Muscle of leg (tissue), 16 donors: ENCODE measurements around the gene FAM181A. TPM values are rescaled to one million over a fixed set of nuclear protein-coding genes. Genes with fewer than 3 reads are reported as not detected.

Source experiments
- DNase-seq: peaks from one replicate; pipeline ENCODE4 v3.0.0; 2013
- H3K27ac ChIP-seq: one replicate; pipeline ENCODE4 v1.5.1; 2013; ENCODE audit warnings: mild to moderate bottlenecking, low read length, control low read depth
- H3K27me3 ChIP-seq: one replicate; pipeline ENCODE4 v1.6.1; 2013; ENCODE audit warnings: low read length; ENCODE audit not compliant: control insufficient read depth, insufficient read depth
- H3K36me3 ChIP-seq: one replicate; pipeline ENCODE4 v1.6.1; 2013; ENCODE audit warnings: low read length; ENCODE audit not compliant: control insufficient read depth, insufficient read depth
- H3K4me1 ChIP-seq: one replicate; pipeline ENCODE4 v1.6.1; 2013; ENCODE audit warnings: low read length; ENCODE audit not compliant: control insufficient read depth, insufficient read depth
- H3K4me3 ChIP-seq: one replicate; pipeline ENCODE4 v1.5.1; 2013; ENCODE audit warnings: low read length, control low read depth
- H3K9me3 ChIP-seq: replicated peaks from 2 replicates; pipeline ENCODE4 v1.6.1; 2013; ENCODE audit warnings: low read depth, low read length; ENCODE audit not compliant: control insufficient read depth
- WGBS: methylation state at CpG from one replicate; pipeline ENCODE4 v1.1.5; 2013; ENCODE audit warnings: missing lambda C conversion rate; ENCODE audit not compliant: insufficient coverage; 5-methylcytosine and 5-hydroxymethylcytosine counted together
- long read RNA-seq, 11 donors: transcript quantifications; one replicate each; lab custom pipeline, GENCODE V29; 2026
- polyA plus RNA-seq, 8 donors: library from polyadenylated mRNA; unstranded; fragments of 120-200 nt; gene quantifications; one replicate each; pipeline versions ENCODE4 v1.2.1 to v1.2.3, GENCODE V29; 2013; ENCODE audit warnings: inconsistent platforms in 1 of 8, low replicate concordance in 1 of 8; ENCODE audit not compliant: insufficient read length in 8 of 8, insufficient read depth in 1 of 8
- total RNA-seq: library from RNA; stranded (reverse); fragments of 120-200 nt; gene quantifications from one replicate; pipeline ENCODE4 v1.2.4, GENCODE V29; 2013

The FAM181A gene
- total RNA-seq (not detected), polyA plus RNA-seq (under 1 TPM in 2 of 8 donors, not detected in 6; 0.10 to 0.15 TPM)
- long read RNA-seq, donor 1 = 0 reads
- long read RNA-seq, donor 2 = 0 reads
- long read RNA-seq, donor 3 = 0 reads
- long read RNA-seq, donor 4 = 0 reads
- long read RNA-seq, donor 5 = 0 reads
- long read RNA-seq, donor 6 = 0 reads
- long read RNA-seq, donor 7 = 0 reads
- long read RNA-seq, donor 8 = 0 reads
- long read RNA-seq, donor 9 = 0 reads
- long read RNA-seq, donor 10 = 0 reads
- long read RNA-seq, donor 11 = 0 reads

DNA sequence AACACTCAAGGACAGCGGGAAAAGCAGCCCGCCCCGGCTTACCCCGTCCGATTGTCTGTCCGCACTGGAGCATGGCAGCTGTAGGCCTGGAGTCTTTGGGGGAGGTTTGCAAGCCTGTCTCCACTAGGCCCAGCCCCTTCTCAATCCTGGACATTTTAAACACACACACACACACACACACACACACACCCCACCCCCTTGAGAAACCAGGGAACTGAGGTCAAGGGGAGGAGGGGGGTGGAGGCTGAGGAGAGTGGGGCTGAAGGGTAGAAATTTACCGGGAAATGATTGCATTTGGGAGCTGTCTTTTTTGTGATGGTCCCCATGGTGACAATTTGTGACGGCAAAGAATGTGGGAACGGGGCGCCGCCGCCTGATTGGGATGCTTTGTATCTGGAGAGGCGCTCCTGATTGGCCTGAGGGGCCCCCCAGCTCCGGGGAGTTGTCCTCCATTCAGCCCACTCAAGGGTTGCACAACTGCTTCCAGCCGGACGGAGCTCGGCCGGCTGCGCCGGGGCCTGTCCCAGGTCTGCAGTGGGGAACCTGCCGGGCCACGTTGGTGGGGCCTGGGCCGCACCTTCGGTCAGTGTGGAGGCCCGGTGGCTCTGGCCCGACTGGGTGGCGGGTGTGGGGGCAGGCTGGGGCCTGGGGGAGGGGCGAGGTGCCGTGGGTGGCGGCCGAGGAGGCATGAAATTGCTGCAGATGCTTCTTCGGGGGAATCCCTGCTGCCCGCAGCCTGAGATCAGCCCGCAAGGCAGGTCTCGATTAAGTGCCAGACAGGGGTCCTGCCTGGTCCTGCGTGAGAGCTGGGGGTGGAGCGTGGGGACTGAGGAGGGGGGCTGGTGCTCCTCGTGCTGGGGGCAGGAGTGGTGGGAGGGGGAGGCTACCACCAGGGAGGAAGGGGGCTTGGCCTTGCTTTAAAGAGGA lies at the start of gene FAM181A:
Gene FAM181A, plus strand, starts transcription at position 472 of the 927 bp plus-strand sequence. CDS start 942 bp downstream, outside the sequence.
- no peaks in the 10 kb centered on the region for H3K9me3 ChIP-seq
- peaks cover 9% of the 10 kb centered on the region for H3K36me3 ChIP-seq
- H3K27ac ChIP-seq = no peak within 1 kb of the TSS
- no peak within 1 kb of the TSS for H3K4me3 ChIP-seq
- H3K4me1 ChIP-seq = peaks cover 30% of the 10 kb centered on the region
- no peaks in the 10 kb centered on the region for H3K27me3 ChIP-seq
- WGBS = 33% methylated on average over 21 of the region's 38 CpGs
- DNase-seq = no peak

DNA sequence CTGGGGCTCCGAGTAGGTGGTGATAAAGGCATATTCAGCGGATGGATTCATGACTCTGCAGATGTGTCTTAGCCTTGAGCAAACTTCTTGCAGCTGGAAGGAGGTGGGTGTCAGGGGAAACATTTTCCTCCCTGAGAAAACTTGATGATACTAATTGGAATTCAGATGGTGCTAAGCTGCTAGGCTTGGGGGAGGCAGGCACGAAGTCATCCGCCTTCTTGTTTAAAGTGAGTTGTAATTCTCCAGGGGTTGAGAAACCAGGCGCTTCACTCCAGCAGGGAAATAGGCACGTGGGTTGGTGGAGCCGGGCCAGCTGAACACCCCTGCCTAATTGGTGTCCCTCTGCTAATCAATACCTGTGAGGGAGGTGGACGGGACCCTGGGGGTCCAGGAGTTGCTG lies 48.9 kb upstream of the FAM181A start:
- DNase-seq = no peak
- 13% methylated on average over 6 of the region's 8 CpGs for WGBS
- Histone ChIP-seq H3K4me1 (peaks cover 17% of the 10 kb centered on the region), H3K36me3 (no peaks in the 10 kb centered on the region), H3K27ac (no peak overlapping the region), H3K27me3 (peaks cover 8% of the 10 kb centered on the region), H3K9me3 (no peaks in the 10 kb centered on the region), H3K4me3 (no peak overlapping the region)

DNA sequence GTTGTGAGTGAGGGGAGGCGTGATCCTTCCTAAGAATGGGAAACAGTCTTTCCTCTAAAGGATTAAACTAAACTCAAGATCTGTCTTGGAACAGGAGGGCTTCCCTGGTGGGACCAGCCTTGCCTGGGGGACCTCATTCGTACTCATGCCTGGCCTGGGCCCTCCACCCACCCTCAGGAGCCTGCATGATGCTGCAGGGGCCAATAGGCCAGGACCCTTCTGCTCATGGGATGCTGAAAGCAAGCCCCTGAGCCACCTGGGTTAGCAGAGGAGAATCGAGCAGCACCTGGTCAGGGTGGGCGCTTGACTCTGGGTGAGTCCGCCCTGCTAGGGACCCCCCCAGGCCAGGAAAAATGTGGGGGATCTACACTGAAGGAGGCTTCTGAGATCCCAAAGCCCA lies 48.3 kb upstream of the FAM181A start:
- Histone ChIP-seq H3K36me3 (no peaks in the 10 kb centered on the region), H3K9me3 (no peaks in the 10 kb centered on the region), H3K27me3 (peaks cover 8% of the 10 kb centered on the region), H3K4me1 (peaks cover 17% of the 10 kb centered on the region), H3K4me3 (no peak overlapping the region), H3K27ac (no peak overlapping the region)
- DNase-seq = no peak
- 78% methylated on average over 3 of the region's 5 CpGs for WGBS

DNA sequence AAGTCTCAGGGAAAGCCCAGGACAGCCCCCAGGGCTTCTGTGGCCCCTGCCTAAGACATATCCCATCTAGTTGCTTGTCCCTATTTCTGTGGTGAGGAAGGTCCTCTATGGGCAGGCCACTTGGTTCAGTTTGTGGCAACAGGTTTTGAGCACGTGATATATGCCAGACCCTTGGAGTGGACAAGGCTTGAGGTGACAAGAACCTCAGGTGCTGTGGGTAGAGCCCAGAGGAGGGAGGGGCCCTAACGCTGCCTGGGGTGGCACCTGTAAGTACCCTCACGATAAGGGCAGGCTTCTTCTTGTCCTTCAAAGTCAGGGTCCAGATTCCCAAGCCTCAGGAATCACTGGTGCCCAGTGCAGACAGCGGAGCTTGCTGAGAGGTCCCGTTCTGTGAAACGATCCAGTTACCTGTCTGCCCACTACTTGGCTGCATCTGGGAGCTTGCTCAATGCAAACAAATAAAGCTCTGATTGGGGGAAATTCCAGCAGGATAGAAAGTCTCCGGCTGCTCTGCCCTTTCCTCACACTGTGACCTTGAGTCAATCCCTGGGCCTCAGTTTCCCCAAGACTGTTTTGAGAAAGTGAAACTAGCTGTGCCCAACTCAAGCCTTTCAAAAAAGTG lies 47.7 kb upstream of the FAM181A start:
- WGBS = 50% methylated on average over 7 of the region's 7 CpGs
- no peak for DNase-seq
- Histone ChIP-seq H3K27ac (no peak overlapping the region), H3K27me3 (peaks cover 8% of the 10 kb centered on the region), H3K9me3 (no peaks in the 10 kb centered on the region), H3K4me3 (no peak overlapping the region), H3K36me3 (no peaks in the 10 kb centered on the region), H3K4me1 (peaks cover 17% of the 10 kb centered on the region)

DNA sequence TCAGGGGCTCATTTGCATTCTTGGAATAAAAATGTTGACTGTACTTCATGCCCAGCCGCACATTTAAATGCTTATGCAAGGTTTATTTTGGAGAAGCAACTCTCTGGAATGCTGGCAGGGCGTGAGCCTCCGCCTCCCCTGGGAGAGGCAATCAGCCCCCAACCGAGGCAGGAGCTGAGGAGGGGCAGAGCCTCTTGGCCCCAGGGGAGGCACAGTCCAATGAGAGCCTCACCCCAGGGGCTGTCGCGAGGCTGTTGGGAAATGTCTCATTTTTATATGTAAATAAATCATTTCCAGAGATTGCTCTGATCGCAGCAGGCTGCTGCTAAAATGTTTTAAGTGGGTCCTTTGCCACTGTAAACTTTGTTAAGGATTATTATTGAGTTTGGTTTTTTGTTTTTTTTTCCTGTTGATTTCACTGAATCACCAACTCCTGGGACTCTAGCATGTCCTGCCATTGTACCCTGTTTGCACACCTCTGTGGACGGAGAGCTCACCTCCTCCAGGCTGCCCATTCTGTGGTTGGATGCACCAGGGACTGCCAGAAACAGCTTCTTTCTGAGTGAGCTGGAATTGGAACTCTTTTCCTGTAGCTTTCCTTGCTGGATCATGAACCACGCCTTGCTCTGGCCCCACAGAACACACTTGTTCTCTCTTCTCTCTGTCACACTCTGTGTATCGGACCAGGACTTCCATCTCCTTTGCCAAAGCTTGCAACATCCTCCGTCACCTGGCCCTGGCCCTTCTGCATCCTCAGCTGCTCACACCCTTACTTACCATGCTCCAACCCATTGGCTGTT lies 46.9 kb upstream of the FAM181A start:
- no peak overlapping the region for H3K4me3 ChIP-seq
- H3K9me3 ChIP-seq = no peaks in the 10 kb centered on the region
- H3K27me3 ChIP-seq = peaks cover 8% of the 10 kb centered on the region
- no peaks in the 10 kb centered on the region for H3K36me3 ChIP-seq
- 45% methylated on average over 7 of the region's 11 CpGs for WGBS
- no peak for DNase-seq
- H3K27ac ChIP-seq = no peak overlapping the region
- peaks cover 17% of the 10 kb centered on the region for H3K4me1 ChIP-seq

DNA sequence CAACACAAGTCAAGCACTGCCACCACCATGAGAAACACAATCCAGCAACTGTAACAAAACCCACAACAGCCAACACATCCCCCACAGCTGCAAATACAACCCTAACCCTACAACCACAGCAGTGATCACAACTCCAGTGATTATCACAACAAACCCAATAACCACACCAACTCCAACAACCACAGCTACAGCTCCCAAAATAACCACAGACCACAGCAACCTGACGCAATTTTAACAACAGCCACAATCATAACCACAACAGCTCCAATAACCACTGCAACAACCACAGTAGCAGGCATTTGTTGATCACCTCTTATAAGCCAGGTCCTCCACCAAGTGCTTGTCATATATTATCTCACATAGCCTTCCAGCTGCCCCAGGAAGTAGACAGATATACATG lies 42.2 kb upstream of the FAM181A start:
- Histone ChIP-seq H3K9me3 (no peaks in the 10 kb centered on the region), H3K4me3 (no peak overlapping the region), H3K36me3 (no peaks in the 10 kb centered on the region), H3K27me3 (peaks cover 3% of the 10 kb centered on the region), H3K27ac (no peak overlapping the region), H3K4me1 (peaks cover 9% of the 10 kb centered on the region)
- DNase-seq = no peak
- WGBS = 95% methylated on average over 1 of the region's 1 CpG

DNA sequence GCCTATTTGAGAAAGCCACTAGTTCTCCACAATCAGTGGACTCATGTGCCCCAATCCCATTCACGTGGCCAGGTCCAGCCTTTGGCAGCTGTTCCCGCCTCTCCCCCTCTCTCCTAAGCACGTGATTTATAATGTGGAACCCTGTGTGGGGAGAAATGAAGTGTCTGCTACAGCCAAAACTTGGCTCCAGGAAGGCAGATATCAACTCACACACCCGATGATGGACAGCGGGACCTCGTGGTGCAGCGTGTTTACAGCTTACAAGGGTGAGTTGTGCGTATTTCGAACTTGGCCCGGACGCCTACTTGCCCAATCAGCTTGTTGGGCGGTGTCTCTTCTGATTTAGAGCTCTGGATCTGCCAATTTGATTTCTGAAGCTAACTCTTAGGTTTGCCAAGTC lies 38.1 kb upstream of the FAM181A start:
- H3K4me1 ChIP-seq = peaks cover 17% of the 10 kb centered on the region
- 68% methylated on average over 9 of the region's 12 CpGs for WGBS
- no peak overlapping the region for H3K27ac ChIP-seq
- no peak overlapping the region for H3K4me3 ChIP-seq
- peaks cover 13% of the 10 kb centered on the region for H3K27me3 ChIP-seq
- no peaks in the 10 kb centered on the region for H3K9me3 ChIP-seq
- H3K36me3 ChIP-seq = no peaks in the 10 kb centered on the region
- DNase-seq = no peak

DNA sequence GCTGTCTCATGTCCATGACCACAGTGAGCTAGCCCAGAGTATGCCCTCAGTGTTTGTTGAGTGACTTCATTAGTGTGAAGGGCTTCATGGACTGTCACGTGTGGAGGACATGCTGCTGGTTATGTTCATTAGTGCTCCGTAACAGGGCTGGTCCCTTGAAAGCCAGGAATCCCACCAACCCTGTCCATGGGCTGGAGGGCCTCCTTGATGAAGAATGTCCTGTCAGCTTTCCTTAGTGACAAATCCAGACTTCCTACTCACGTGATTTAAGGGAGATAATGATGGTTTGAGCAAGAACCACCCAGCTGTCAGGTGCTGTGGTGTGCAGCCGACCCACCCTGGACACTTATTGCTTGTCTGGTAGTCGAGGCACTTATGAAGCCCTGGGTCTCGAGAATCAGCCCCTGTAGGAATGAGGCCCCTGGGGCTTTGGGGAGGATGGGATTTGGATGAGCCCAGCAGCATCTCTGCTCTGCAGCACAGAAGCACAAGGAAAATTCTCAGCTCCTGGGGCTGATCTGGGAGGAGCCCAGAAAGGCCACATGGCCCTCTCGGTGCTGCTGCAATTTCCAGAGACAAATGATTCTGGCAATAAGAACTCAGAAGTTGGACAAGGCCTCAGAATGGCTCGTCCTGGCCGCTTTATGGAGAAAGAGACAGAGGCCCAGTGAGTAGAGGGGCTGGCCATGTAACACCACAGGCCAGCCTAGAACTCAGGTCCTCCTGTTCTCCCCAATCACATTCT lies 37.2 kb upstream of the FAM181A start:
- Histone ChIP-seq H3K9me3 (no peaks in the 10 kb centered on the region), H3K27me3 (peaks cover 13% of the 10 kb centered on the region), H3K4me1 (peaks cover 20% of the 10 kb centered on the region), H3K4me3 (no peak overlapping the region), H3K27ac (no peak overlapping the region), H3K36me3 (no peaks in the 10 kb centered on the region)
- no peak for DNase-seq
- WGBS = 40% methylated on average over 3 of the region's 9 CpGs

DNA sequence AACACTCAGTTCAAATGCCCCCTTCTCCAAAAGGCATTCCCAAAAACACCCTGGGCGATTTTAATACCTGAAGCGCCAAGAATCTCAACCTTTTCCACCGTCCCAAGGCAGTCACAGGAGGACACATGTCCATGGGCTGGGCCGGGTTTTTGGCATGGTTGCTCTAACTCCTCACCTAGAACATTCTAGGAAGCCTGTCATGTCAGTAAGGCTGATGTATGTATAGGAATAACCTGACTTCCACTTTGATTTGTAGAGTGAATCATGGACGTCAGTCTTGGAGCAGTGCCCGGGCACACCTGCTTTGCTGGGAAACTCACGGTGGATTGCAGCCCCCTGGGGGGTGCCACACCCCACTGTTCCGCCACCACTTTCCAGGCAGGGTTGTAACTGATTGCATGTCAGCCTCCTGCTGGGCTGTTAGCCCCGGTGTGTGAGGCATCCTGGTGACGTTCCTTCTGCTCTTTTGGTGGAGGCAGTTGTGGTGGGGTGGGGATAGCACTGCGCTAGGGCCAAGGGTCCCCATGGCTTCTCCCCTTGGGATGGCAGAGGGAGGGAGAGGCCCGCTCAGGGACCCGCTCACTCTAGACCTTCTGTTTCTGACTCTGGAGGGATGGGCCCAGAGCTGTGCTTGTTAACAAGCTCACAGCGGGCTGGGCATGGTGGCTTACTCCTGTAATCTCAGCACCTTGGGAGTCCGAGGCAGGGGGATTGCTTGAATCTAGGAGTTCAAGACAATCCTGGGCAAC lies 35.2 kb upstream of the FAM181A start:
- 58% methylated on average over 9 of the region's 15 CpGs for WGBS
- Histone ChIP-seq H3K27me3 (peaks cover 13% of the 10 kb centered on the region), H3K9me3 (no peaks in the 10 kb centered on the region), H3K4me3 (no peak overlapping the region), H3K36me3 (no peaks in the 10 kb centered on the region), H3K27ac (no peak overlapping the region), H3K4me1 (peaks cover 20% of the 10 kb centered on the region)
- DNase-seq = no peak
